ENCODE data around the gene CDC20. TPM values are rescaled to one million over a fixed set of nuclear protein-coding genes. Genes with fewer than 3 reads are reported as not detected.
"Not testable (repeated sequence)": the region's sequence is repeated elsewhere in the genome, so short reads cannot be mapped to it uniquely, and the experiment has no call there.

CDC20 gene
- total RNA-seq, 1 donor from 2014 or later: 166 TPM

- peak overlapping the region; percentile 94 for H3K4me3 ChIP-seq (ENCODE audit: low read depth, low read length)
- no peak for TF ChIP-seq CTCF (conservative IDR thresholded peaks at IDR 0.05; ENCODE audit: low read depth, low read length)
- DNase-seq (ENCODE audit: low read depth): no peak
These were observed 9.9 kb downstream of the CDC20 start for GRCh38 chr1:43368646-43369020.

- not testable (repeated sequence) for DNase-seq (ENCODE audit: low read depth); H3K4me3 ChIP-seq (ENCODE audit: low read depth, low read length)
These were observed 11.0 kb downstream of the CDC20 start for GRCh38 chr1:43369779-43370178.

- DNase-seq (ENCODE audit: low read depth): no peak
- no peak for TF ChIP-seq CTCF (conservative IDR thresholded peaks at IDR 0.05; ENCODE audit: low read depth, low read length)
- no peak overlapping the region for H3K4me3 ChIP-seq (ENCODE audit: low read depth, low read length)
These were observed 11.8 kb downstream of the CDC20 start for GRCh38 chr1:43370564-43370963.

- no peak for DNase-seq (ENCODE audit: low read depth)
These were observed 13.4 kb downstream of the CDC20 start for GRCh38 chr1:43372172-43372571.

GRCh38 chr1:43373066-43373940 lies 14.5 kb downstream of the CDC20 start:
- no peak for DNase-seq (ENCODE audit: low read depth)
- no peak overlapping the region for H3K4me3 ChIP-seq (ENCODE audit: low read depth, low read length)
- no peak for TF ChIP-seq CTCF (conservative IDR thresholded peaks at IDR 0.05; ENCODE audit: low read depth, low read length)

More at GRCh38 chr1:43372172-43372571, 13.4 kb downstream of the CDC20 start:
- H3K4me3 ChIP-seq (ENCODE audit: low read depth, low read length): no peak overlapping the region
- TF ChIP-seq CTCF (conservative IDR thresholded peaks at IDR 0.05; ENCODE audit: low read depth, low read length): no peak

- TF ChIP-seq CTCF (conservative IDR thresholded peaks at IDR 0.05; ENCODE audit: low read depth, low read length): no peak
- no peak overlapping the region for H3K4me3 ChIP-seq (ENCODE audit: low read depth, low read length)
- DNase-seq (ENCODE audit: low read depth): no peak
These were observed 18.0 kb downstream of the CDC20 start for GRCh38 chr1:43376723-43377235.

- no peak overlapping the region for H3K4me3 ChIP-seq (ENCODE audit: low read depth, low read length)
- no peak for DNase-seq (ENCODE audit: low read depth)
- TF ChIP-seq CTCF (conservative IDR thresholded peaks at IDR 0.05; ENCODE audit: low read depth, low read length): no peak
These were observed 19.1 kb downstream of the CDC20 start for GRCh38 chr1:43377831-43378230.

All from epithelial cell of proximal tubule (primary cell).